Inflammatory macrophage treated with lipopolysaccharide for 1 hour (primary cell): ENCODE measurements around the gene SCYL1.
"Not testable (repeated sequence)": the region's sequence is repeated elsewhere in the genome, so short reads cannot be mapped to it uniquely, and the experiment has no call there.

Source experiments
- DNase-seq, 2 donors: peaks; one replicate each; pipeline ENCODE4 v3.0.0-alpha.2; 2020 to 2022

SCYL1 gene

GRCh38 chr11:65555693-65556231 is 30.9 kb downstream of the SCYL1 start:
- DNase-seq: peak; percentile 40 to 43

- DNase-seq: no peak
Observed at GRCh38 chr11:65556470-65557279, 31.8 kb downstream of the SCYL1 start.

- DNase-seq: no peak
Observed at GRCh38 chr11:65557280-65558001, 32.6 kb downstream of the SCYL1 start.

- peak in 1 of 2 donors; percentile 40 for DNase-seq
Observed at GRCh38 chr11:65558002-65558929, 33.4 kb downstream of the SCYL1 start, which contains the start of gene LTBP3. Gene LTBP3, minus strand, starts transcription at chr11:65558359. Its CDS starts 400 bp downstream, at chr11:65557959.

GRCh38 chr11:65558930-65559509 is 34.1 kb downstream of the SCYL1 start:
- DNase-seq: no peak

- DNase-seq: no peak
Observed at GRCh38 chr11:65559535-65559934, 34.7 kb downstream of the SCYL1 start.

- no peak for DNase-seq
Observed at GRCh38 chr11:65559951-65560537, 35.2 kb downstream of the SCYL1 start.

- DNase-seq: no peak
Observed at GRCh38 chr11:65560555-65561418, 35.9 kb downstream of the SCYL1 start.

- no peak for DNase-seq
Observed at GRCh38 chr11:65562020-65562419, 37.1 kb downstream of the SCYL1 start.

- no peak for DNase-seq
Observed at GRCh38 chr11:65562788-65563187, 37.9 kb downstream of the SCYL1 start.

- peak in 1 of 2 donors; percentile 60 for DNase-seq
Observed at GRCh38 chr11:65563601-65564000, 38.7 kb downstream of the SCYL1 start.

- DNase-seq: not testable (repeated sequence)
Observed at GRCh38 chr11:65564879-65565559, 40.1 kb downstream of the SCYL1 start.

GRCh38 chr11:65565624-65566453 is 41.0 kb downstream of the SCYL1 start:
- no peak for DNase-seq

GRCh38 chr11:65569164-65569972 is 44.5 kb downstream of the SCYL1 start:
- DNase-seq: no peak

- peak; percentile 97 to 98 for DNase-seq
Observed at GRCh38 chr11:65569973-65570918, 45.4 kb downstream of the SCYL1 start, which contains the start of gene ZNRD2. Gene ZNRD2, plus strand, starts transcription at chr11:65570477. Its CDS starts 15 bp downstream, at chr11:65570492.

GRCh38 chr11:65571420-65571819 is 46.5 kb downstream of the SCYL1 start:
- no peak for DNase-seq

GRCh38 chr11:65571940-65572339 is 47.1 kb downstream of the SCYL1 start:
- DNase-seq: no peak
